T follicular helper cell (primary cell): ENCODE data around the gene NHERF2.

Experiments
- DNase-seq: peaks from one replicate; pipeline ENCODE4 v3.0.0-alpha.2; 2020; ENCODE audit warnings: low read depth
- total RNA-seq, 2 experiments: gene quantifications; one replicate each; lab custom pipeline; 2026; lab: John Stamatoyannopoulos, UW

NHERF2 gene
- 0.65 to 2.8 reads per million in 2 experiments for total RNA-seq

- DNase-seq: no peak
Observed at GRCh38 chr16:2026461-2027023, at the start of gene NHERF2. NHERF2 (plus strand) TSS chr16:2026902; CDS start chr16:2027006, 104 bp downstream.

GRCh38 chr16:1976951-1977874 lies 49.5 kb upstream of the NHERF2 start:
- DNase-seq: no peak

GRCh38 chr16:1977875-1978268 lies 48.8 kb upstream of the NHERF2 start:
- DNase-seq: no peak

- DNase-seq: no peak
Observed at GRCh38 chr16:1978476-1979120, 48.1 kb upstream of the NHERF2 start.

GRCh38 chr16:1979271-1980029 lies 47.3 kb upstream of the NHERF2 start:
- no peak for DNase-seq

GRCh38 chr16:1980030-1980769 lies 46.5 kb upstream of the NHERF2 start:
- DNase-seq: no peak

- DNase-seq: no peak
Observed at GRCh38 chr16:1980770-1981087, 46.0 kb upstream of the NHERF2 start.

- no peak for DNase-seq
Observed at GRCh38 chr16:1981398-1981836, 45.3 kb upstream of the NHERF2 start, which contains the start of gene NOXO1. NOXO1 (minus strand) TSS chr16:1981469; CDS start chr16:1981179, 290 bp downstream.

GRCh38 chr16:1982013-1982433 lies 44.7 kb upstream of the NHERF2 start:
- DNase-seq: no peak

- no peak for DNase-seq
Observed at GRCh38 chr16:1982991-1983543, 43.6 kb upstream of the NHERF2 start.

- no peak for DNase-seq
Observed at GRCh38 chr16:1983544-1984346, 43.0 kb upstream of the NHERF2 start, which contains the start of gene GFER. GFER (plus strand) TSS chr16:1984193; CDS start chr16:1984219, 26 bp downstream.

- DNase-seq: no peak
Observed at GRCh38 chr16:1984347-1985225, 42.1 kb upstream of the NHERF2 start.

- no peak for DNase-seq
Observed at GRCh38 chr16:1985466-1986150, 41.1 kb upstream of the NHERF2 start.

- DNase-seq: no peak
Observed at GRCh38 chr16:1987198-1987597, 39.5 kb upstream of the NHERF2 start.

GRCh38 chr16:1989209-1990100 lies 37.2 kb upstream of the NHERF2 start, which contains the start of gene SYNGR3:
SYNGR3 (plus strand) TSS chr16:1989970; CDS start chr16:1990103, 133 bp downstream.
- DNase-seq: no peak

GRCh38 chr16:1990101-1990350 lies 36.7 kb upstream of the NHERF2 start:
- no peak for DNase-seq

- no peak for DNase-seq
Observed at GRCh38 chr16:1990351-1991134, 36.2 kb upstream of the NHERF2 start.
